Measurements from ENCODE around the gene XRCC2.

DNA sequence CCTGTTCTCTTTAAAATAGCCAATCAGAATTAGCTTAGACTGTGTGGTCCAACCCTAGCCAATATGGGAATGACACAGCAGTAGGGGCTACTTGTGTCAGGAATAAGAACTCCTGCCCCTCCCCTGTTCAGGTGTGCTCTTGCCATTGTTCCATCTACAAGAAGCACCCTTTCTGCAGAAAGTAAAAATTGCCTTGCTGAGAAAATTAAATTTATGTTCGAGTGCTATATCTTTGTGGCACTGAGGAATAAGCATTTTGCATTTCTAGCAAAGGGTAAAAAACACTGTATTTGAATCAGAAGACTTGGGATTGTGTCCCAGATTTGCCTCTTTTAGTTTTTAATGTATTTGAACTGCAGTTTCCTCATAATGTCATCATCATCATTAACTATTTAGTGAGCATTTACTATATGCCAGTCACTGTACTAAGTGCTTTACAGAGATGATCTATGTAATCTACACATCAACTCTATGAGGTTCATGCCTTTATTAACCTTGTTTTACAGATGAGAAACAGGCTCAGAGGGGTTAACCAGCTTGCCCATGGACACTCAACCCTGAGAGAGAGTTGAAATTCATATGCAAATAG is 28.9 kb upstream of the XRCC2 start:
- TF ChIP-seq, protein P1, sequence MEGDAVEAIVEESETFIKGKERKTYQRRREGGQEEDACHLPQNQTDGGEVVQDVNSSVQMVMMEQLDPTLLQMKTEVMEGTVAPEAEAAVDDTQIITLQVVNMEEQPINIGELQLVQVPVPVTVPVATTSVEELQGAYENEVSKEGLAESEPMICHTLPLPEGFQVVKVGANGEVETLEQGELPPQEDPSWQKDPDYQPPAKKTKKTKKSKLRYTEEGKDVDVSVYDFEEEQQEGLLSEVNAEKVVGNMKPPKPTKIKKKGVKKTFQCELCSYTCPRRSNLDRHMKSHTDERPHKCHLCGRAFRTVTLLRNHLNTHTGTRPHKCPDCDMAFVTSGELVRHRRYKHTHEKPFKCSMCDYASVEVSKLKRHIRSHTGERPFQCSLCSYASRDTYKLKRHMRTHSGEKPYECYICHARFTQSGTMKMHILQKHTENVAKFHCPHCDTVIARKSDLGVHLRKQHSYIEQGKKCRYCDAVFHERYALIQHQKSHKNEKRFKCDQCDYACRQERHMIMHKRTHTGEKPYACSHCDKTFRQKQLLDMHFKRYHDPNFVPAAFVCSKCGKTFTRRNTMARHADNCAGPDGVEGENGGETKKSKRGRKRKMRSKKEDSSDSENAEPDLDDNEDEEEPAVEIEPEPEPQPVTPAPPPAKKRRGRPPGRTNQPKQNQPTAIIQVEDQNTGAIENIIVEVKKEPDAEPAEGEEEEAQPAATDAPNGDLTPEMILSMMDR (IDR thresholded peaks at IDR 0.05): no peak
- TF ChIP-seq POLR2A (IDR thresholded peaks at IDR 0.05): no peak

Measured in uterus (tissue), 2 donors.